HG03108 (cell line): ENCODE measurements around the gene TUBGCP2.

Experiments
- ATAC-seq: cut with Tn5 transposase; IDR thresholded peaks from one replicate; pipeline ENCODE4 v1.9.1; 2021; ENCODE audit warnings: moderate library complexity; ENCODE audit not compliant: unreplicated experiment

TUBGCP2 gene

GRCh38 chr10:133306941-133307379, 1.7 kb downstream of the TUBGCP2 start:
- ATAC-seq = no peak

- no peak for ATAC-seq
Observed at GRCh38 chr10:133306097-133306476, 2.6 kb downstream of the TUBGCP2 start.

- ATAC-seq = no peak
Observed at GRCh38 chr10:133303206-133303605, 5.5 kb downstream of the TUBGCP2 start.

- no peak for ATAC-seq
Observed at GRCh38 chr10:133302230-133302629, 6.4 kb downstream of the TUBGCP2 start.

GRCh38 chr10:133299738-133300137, 8.9 kb downstream of the TUBGCP2 start:
- ATAC-seq = no peak

- ATAC-seq = no peak
Observed at GRCh38 chr10:133299224-133299623, 9.4 kb downstream of the TUBGCP2 start.

- ATAC-seq = no peak
Observed at GRCh38 chr10:133298466-133298865, 10.2 kb downstream of the TUBGCP2 start.

- ATAC-seq = no peak
Observed at GRCh38 chr10:133297504-133297903, 11.2 kb downstream of the TUBGCP2 start.

- ATAC-seq = no peak
Observed at GRCh38 chr10:133295426-133296320, 13.0 kb downstream of the TUBGCP2 start.

GRCh38 chr10:133294189-133294588, 14.5 kb downstream of the TUBGCP2 start:
- no peak for ATAC-seq

GRCh38 chr10:133293810-133294119, 14.9 kb downstream of the TUBGCP2 start:
- ATAC-seq = no peak

- ATAC-seq = no peak
Observed at GRCh38 chr10:133292919-133293809, 15.5 kb downstream of the TUBGCP2 start.

- ATAC-seq = no peak
Observed at GRCh38 chr10:133289761-133290160, 18.9 kb downstream of the TUBGCP2 start.

GRCh38 chr10:133287832-133288500, 20.7 kb downstream of the TUBGCP2 start:
- ATAC-seq = no peak

- no peak for ATAC-seq
Observed at GRCh38 chr10:133286366-133286765, 22.3 kb downstream of the TUBGCP2 start.

- no peak for ATAC-seq
Observed at GRCh38 chr10:133285217-133285616, 23.5 kb downstream of the TUBGCP2 start.

GRCh38 chr10:133283931-133284330, 24.7 kb downstream of the TUBGCP2 start:
- ATAC-seq = no peak

- no peak for ATAC-seq
Observed at GRCh38 chr10:133282846-133283390, 25.8 kb downstream of the TUBGCP2 start.

GRCh38 chr10:133281628-133282372, 26.9 kb downstream of the TUBGCP2 start:
- ATAC-seq = no peak

- ATAC-seq = no peak
Observed at GRCh38 chr10:133281084-133281483, 27.6 kb downstream of the TUBGCP2 start.
